NCI-H524 (cell line): Measurements from ENCODE around the gene DOCK1.

ENCODE experiments used
- DNase-seq, 2 experiments: peaks; one replicate each; lab custom pipeline; 2025; lab: John Stamatoyannopoulos, UW

The DOCK1 gene

GRCh38 chr10:127351542-127351941 is 446.3 kb downstream of the DOCK1 start:
- DNase-seq, result peak; percentile 57 to 79

GRCh38 chr10:127353544-127353943 is 448.3 kb downstream of the DOCK1 start:
- DNase-seq, result peak; percentile 25 to 79

- no peak for DNase-seq
These were observed 449.0 kb downstream of the DOCK1 start for GRCh38 chr10:127354255-127354654.

- DNase-seq, result peak in 1 of 2 experiments; percentile 7
These were observed 449.8 kb downstream of the DOCK1 start for GRCh38 chr10:127354992-127355391.

- peak; percentile 3 to 48 for DNase-seq
These were observed 451.1 kb downstream of the DOCK1 start for GRCh38 chr10:127356360-127356759.

- DNase-seq, result no peak
These were observed 452.0 kb downstream of the DOCK1 start for GRCh38 chr10:127357265-127357664.

GRCh38 chr10:127358337-127358736 is 453.1 kb downstream of the DOCK1 start:
- no peak for DNase-seq

- DNase-seq, result no peak
These were observed 458.8 kb downstream of the DOCK1 start for GRCh38 chr10:127364034-127364433.

GRCh38 chr10:127368101-127368500 is 462.9 kb downstream of the DOCK1 start:
- DNase-seq, result no peak

- DNase-seq, result peak in 1 of 2 experiments; percentile 33
These were observed 463.7 kb downstream of the DOCK1 start for GRCh38 chr10:127368929-127369328.

GRCh38 chr10:127370601-127371000 is 465.4 kb downstream of the DOCK1 start:
- DNase-seq, result no peak

- peak in 1 of 2 experiments; percentile 66 for DNase-seq
These were observed 467.1 kb downstream of the DOCK1 start for GRCh38 chr10:127372361-127372760.

GRCh38 chr10:127374074-127374680 is 468.9 kb downstream of the DOCK1 start:
- DNase-seq, result no peak

- peak; percentile 50 to 82 for DNase-seq
These were observed 469.7 kb downstream of the DOCK1 start for GRCh38 chr10:127374901-127375300.

- no peak for DNase-seq
These were observed 470.2 kb downstream of the DOCK1 start for GRCh38 chr10:127375461-127375860.

GRCh38 chr10:127376071-127376470 is 470.8 kb downstream of the DOCK1 start:
- DNase-seq, result no peak

- no peak for DNase-seq
These were observed 473.4 kb downstream of the DOCK1 start for GRCh38 chr10:127378628-127379027.

- DNase-seq, result no peak
These were observed 479.3 kb downstream of the DOCK1 start for GRCh38 chr10:127384532-127384931.

- DNase-seq, result peak; percentile 19 to 39
These were observed 479.8 kb downstream of the DOCK1 start for GRCh38 chr10:127385066-127385465.

GRCh38 chr10:127386606-127387327 is 481.5 kb downstream of the DOCK1 start:
- no peak for DNase-seq

GRCh38 chr10:127391875-127392274 is 486.6 kb downstream of the DOCK1 start:
- DNase-seq, result no peak

- no peak for DNase-seq
These were observed 487.4 kb downstream of the DOCK1 start for GRCh38 chr10:127392351-127393235.
